Measurements from ENCODE around the gene MYRIP. TPM values are rescaled to one million over a fixed set of nuclear protein-coding genes. Genes with fewer than 3 reads are reported as not detected.

MYRIP gene
- total RNA-seq, 1 experiment from 2014 or later = 1.6 TPM

- H3K4me3 Mint-ChIP-seq = no peak overlapping the region
- no peaks in the 10 kb centered on the region for H3K9me3 Mint-ChIP-seq
- no peak overlapping the region for H3K27ac Mint-ChIP-seq
- DNase-seq (ENCODE audit: low spot score) (no peak), ATAC-seq (no peak)
- ChIA-PET POLR2A (interaction anchor here (1.4 kb wide), 1 partner anchor 98 kb away, joined by 3 read pairs; the partner anchor contains the start of gene EIF1B), CTCF (no interaction called here)
- TF ChIP-seq TEAD4 (CRISPR knock-in tag; IDR thresholded peaks at IDR 0.05) (no peak), NR3C1 (CRISPR knock-in tag; conservative IDR thresholded peaks at IDR 0.05; ENCODE audit: low read depth) (no peak), ATF2 (CRISPR knock-in tag; IDR thresholded peaks at IDR 0.05; ENCODE audit: borderline replicate concordance, low read depth) (no peak), FOXJ3 (CRISPR knock-in tag; IDR thresholded peaks at IDR 0.05; ENCODE audit: borderline replicate concordance) (no peak), ZNF423 (CRISPR knock-in tag; IDR thresholded peaks at IDR 0.05) (no peak), CDX4 (CRISPR knock-in tag; IDR thresholded peaks at IDR 0.05; ENCODE audit: borderline replicate concordance) (no peak), IRF2 (CRISPR knock-in tag; IDR thresholded peaks at IDR 0.05; ENCODE audit: borderline replicate concordance, low read depth) (no peak), ZSCAN18 (CRISPR knock-in tag; IDR thresholded peaks at IDR 0.05) (no peak), ESRRA (CRISPR knock-in tag; IDR thresholded peaks at IDR 0.05; ENCODE audit: borderline replicate concordance) (no peak), ZNF416 (CRISPR knock-in tag; IDR thresholded peaks at IDR 0.05) (no peak), E2F4 (CRISPR knock-in tag; IDR thresholded peaks at IDR 0.05; ENCODE audit: borderline replicate concordance, low read depth) (no peak)
- H3K36me3 Mint-ChIP-seq = no peaks in the 10 kb centered on the region
- no peaks in the 10 kb centered on the region for H3K27me3 Mint-ChIP-seq (ENCODE audit: low read depth)
- no peaks in the 10 kb centered on the region for H3K4me1 Mint-ChIP-seq
Observed at GRCh38 chr3:40211579-40211978, 402.2 kb downstream of the MYRIP start.

- no peak for ATAC-seq
- ChIA-PET CTCF (no interaction called here), POLR2A (no interaction called here)
- Mint-ChIP-seq H3K4me3 (no peak overlapping the region), H3K9me3 (no peaks in the 10 kb centered on the region), H3K4me1 (no peaks in the 10 kb centered on the region), H3K27ac (no peak overlapping the region), H3K27me3 (ENCODE audit: low read depth) (no peaks in the 10 kb centered on the region), H3K36me3 (no peaks in the 10 kb centered on the region)
- TF ChIP-seq ATF3 (CRISPR knock-in tag; conservative IDR thresholded peaks at IDR 0.05) (no peak), NFE2L1 (CRISPR knock-in tag; IDR thresholded peaks at IDR 0.05) (no peak), ZNF396 (CRISPR knock-in tag; IDR thresholded peaks at IDR 0.05; ENCODE audit: borderline replicate concordance) (no peak), MLX (CRISPR knock-in tag; IDR thresholded peaks at IDR 0.05) (no peak), USF2 (CRISPR knock-in tag; IDR thresholded peaks at IDR 0.05) (no peak), NR1H2 (CRISPR knock-in tag; IDR thresholded peaks at IDR 0.05) (no peak), USF1 (CRISPR knock-in tag; IDR thresholded peaks at IDR 0.05) (no peak), OVOL2 (CRISPR knock-in tag; IDR thresholded peaks at IDR 0.05; ENCODE audit: borderline replicate concordance) (no peak), TEAD4 (CRISPR knock-in tag; IDR thresholded peaks at IDR 0.05) (no peak)
- no peak for DNase-seq (ENCODE audit: low spot score)
Observed at GRCh38 chr3:40213556-40213955, 404.1 kb downstream of the MYRIP start.
